Right lobe of liver (tissue), 6 donors: ENCODE results near the gene CEACAM18. TPM values are rescaled to one million over a fixed set of nuclear protein-coding genes. Genes with fewer than 3 reads are reported as not detected.
"Not testable (repeated sequence)": the region's sequence is repeated elsewhere in the genome, so short reads cannot be mapped to it uniquely, and the experiment has no call there.

Experiments
- ATAC-seq, 4 donors: fragments of 200-7000 bp; cut with Tn5 transposase; one replicate each; pipeline ENCODE4 v1.9.1; 2020; ENCODE audit warnings: mild to moderate bottlenecking in 4 of 4, moderate library complexity in 4 of 4
- DNase-seq, 3 donors: peaks; one replicate each; pipeline ENCODE4 v3.0.0-alpha.2; 2020
- H3K27ac ChIP-seq, 3 donors: fragments of 200-600 bp; one replicate each; pipeline ENCODE4 v1.8.0; 2022
- H3K27me3 ChIP-seq, 2 donors: fragments of 200-600 bp; one replicate each; pipeline ENCODE4 v1.8.0; 2022
- H3K36me3 ChIP-seq, 4 donors: fragments of 200-600 bp; sonication (generic) in 1 of 4; one replicate each; pipeline versions ENCODE4 v1.5.1 to v1.8.0; 2017 to 2022; ENCODE audit warnings: control low read depth in 1 of 4
- H3K4me1 ChIP-seq, 4 donors: fragments of 200-600 bp; sonication (generic) in 1 of 4; one replicate each; pipeline versions ENCODE4 v1.5.1 to v1.8.0; 2017 to 2022; ENCODE audit warnings: control low read depth in 1 of 4
- H3K4me3 ChIP-seq, 3 donors: fragments of 200-600 bp; one replicate each; pipeline ENCODE4 v1.8.0; 2022
- H3K9me3 ChIP-seq, 4 donors: fragments of 200-600 bp; sonication (generic) in 1 of 4; one replicate each; pipeline versions ENCODE4 v1.5.1 to v1.8.0; 2017 to 2022; ENCODE audit warnings: control low read depth in 1 of 4
- CTCF ChIP-seq, 4 donors: fragments of 200-600 bp in 3 of 4; fragments of 450-650 bp in 1 of 4; IDR thresholded peaks; one replicate each; pipeline versions ENCODE4 v1.5.1 to v1.8.0; 2016 to 2022; ENCODE audit warnings: antibody characterized with exemption in 4 of 4, mild to moderate bottlenecking in 2 of 4
- POLR2A ChIP-seq: fragments of 450-650 bp; IDR thresholded peaks from one replicate; pipeline ENCODE4 v1.6.1; 2017; ENCODE audit warnings: antibody characterized with exemption, mild to moderate bottlenecking
- WGBS: methylation state at CpG from one replicate; pipeline ENCODE4 v1.1.6; 2018; ENCODE audit warnings: low coverage, low lambda C conversion rate; ENCODE audit not compliant: insufficient coverage; ENCODE audit errors: missing lambda C conversion rate; 5-methylcytosine and 5-hydroxymethylcytosine counted together
- intact Hi-C, 2 donors: fragments of 100-400 bp; cut with DNase I; formaldehyde crosslinking; loops; one replicate each; pipeline versions ENCODE4 v1.11.2 to v1.14.1; 2022
- total RNA-seq, 6 experiments: library from RNA; depleted of rRNA in 2 of 6; stranded (reverse); fragments of >200 nt in 2 of 6; fragmentation: NEBNext Ultra II Directional in 3 of 6; extraction: Animal tissue kit (Norgen Biotek cat#: 25700) in 3 of 6; gene quantifications; one replicate each; pipeline versions ENCODE4 v1.1.0 to v1.2.4, GENCODE V29; 2016 to 2023
- donor health status: DM: no; HTN: yes; CAD: no.
- donor health status: DM: no; HTN: no; CAD: no.
- donor health status: DM: no; HTN: no; CAD: no.
- donor health status: DM: no; HTN: yes; CAD: no.
- donor health status: DM: no; HTN: yes; CAD: no.

CEACAM18 gene
- total RNA-seq, 6 experiments from 2014 or later: not detected

DNA sequence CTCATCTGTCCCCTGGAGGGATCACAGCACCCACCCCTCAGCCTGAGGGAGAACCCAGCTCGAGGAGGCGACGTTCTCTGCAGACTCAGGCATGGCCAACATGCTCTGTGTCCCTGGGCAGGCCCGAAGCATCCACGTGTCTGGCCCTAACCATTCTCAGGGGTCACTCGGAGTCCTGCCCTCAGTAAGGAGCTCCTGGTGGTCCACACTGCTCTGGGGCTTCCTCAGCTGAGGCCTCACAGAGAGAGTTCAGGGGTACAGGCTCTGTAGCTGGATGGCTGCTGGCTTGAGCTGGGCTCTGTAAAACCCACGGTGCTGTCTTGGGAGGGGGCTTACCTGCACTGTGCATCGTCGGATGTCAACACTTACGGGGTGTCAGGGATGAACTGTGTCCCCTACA, 15.7 kb upstream of the CEACAM18 start:
- DNase-seq (no peak), ATAC-seq (peak in 1 of 4 donors; percentile 5)
- Histone ChIP-seq H3K4me1 (no peaks in the 10 kb centered on the region), H3K9me3 (no peaks in the 10 kb centered on the region), H3K36me3 (no peaks in the 10 kb centered on the region), H3K27ac (no peak overlapping the region), H3K27me3 (no peaks in the 10 kb centered on the region), H3K4me3 (no peak overlapping the region)
- no peak for TF ChIP-seq CTCF (IDR thresholded peaks at IDR 0.05)
- TF ChIP-seq POLR2A: no peak
- intact Hi-C loops: no loop called here
- WGBS: 56% methylated on average over 4 of the region's 10 CpGs

DNA sequence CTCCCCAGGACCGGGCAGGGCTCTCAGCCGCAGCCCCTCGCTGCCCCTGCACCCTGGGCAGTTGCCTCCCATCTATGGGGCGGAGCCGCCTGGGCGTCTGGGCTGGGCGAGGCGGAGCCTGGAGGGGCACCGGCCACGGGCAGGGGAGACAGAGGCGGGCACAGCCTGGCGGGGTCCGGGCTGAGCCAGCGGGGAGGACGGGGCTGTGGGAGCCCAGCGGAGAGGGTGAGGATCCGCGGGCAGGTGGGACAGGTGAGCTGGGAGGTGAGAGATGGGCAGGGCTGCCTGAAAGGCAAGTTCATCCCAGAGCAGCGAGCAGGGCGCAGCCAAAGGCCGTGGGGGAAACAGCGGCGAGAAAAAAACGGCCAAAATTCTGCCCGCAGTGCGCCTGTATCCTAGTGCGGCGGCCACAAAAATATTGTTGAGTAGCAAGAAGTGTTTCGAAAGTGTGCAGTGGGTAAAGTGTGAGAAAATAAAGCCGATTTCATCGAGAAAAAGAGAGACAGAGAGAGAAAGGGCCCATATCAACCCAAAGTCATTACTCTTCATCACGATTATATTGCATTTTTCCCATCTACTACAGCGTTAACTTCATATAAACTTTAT, 14.3 kb upstream of the CEACAM18 start:
- not testable (repeated sequence) for H3K27me3 ChIP-seq

GRCh38 chr19:51466723-51467122, 11.6 kb upstream of the CEACAM18 start:
- no peak overlapping the region for H3K4me3 ChIP-seq
- TF ChIP-seq POLR2A: no peak
- TF ChIP-seq CTCF (IDR thresholded peaks at IDR 0.05): no peak
- ATAC-seq: no peak
- H3K4me1 ChIP-seq: no peaks in the 10 kb centered on the region
- intact Hi-C loops: no loop called here
- no peaks in the 10 kb centered on the region for H3K36me3 ChIP-seq
- 31% methylated on average over 3 of the region's 3 CpGs for WGBS
- no peaks in the 10 kb centered on the region for H3K9me3 ChIP-seq
- H3K27me3 ChIP-seq: no peaks in the 10 kb centered on the region
- H3K27ac ChIP-seq: no peak overlapping the region
- DNase-seq: no peak

More for the DNA sequence above, 14.3 kb upstream of the CEACAM18 start:
- DNase-seq, intact Hi-C loops, H3K36me3 ChIP-seq, H3K9me3 ChIP-seq, H3K4me1 ChIP-seq, H3K4me3 ChIP-seq, H3K27ac ChIP-seq: not testable (repeated sequence)
- WGBS: 16% methylated on average over 10 of the region's 33 CpGs
- peak in 2 of 4 donors; percentile 14 to 33 for ATAC-seq

DNA sequence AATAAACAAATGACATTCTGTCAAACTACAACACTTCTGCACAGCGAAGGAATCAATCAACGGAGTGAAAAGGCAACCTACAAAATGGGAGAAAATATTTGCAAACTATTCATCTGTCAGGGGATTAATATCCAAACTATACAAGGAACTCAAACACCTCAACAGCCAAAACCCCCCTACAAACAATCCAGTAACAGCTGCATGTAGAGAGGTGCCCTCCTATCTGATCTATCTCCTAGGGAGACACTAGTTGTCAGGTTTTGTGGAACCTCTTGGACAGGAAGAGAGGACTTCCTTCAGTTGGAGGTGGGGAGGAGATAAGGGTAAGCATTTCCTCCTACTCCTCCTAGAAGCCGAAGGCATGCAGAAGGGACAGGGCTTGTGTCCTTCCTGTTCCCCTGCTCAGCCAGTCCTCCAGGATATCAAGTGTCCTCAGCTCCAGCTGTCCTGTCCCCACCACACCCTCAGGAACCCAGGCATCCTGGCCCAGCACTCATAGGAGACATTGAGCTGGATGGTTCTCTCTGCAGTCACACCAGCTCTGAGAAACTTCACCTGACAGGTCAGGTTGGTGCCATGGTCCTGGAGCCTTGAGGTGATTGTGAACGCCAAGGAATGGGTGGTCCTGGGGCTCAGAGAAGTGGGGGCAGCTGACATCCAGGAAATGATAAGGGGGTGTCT, 10.3 kb upstream of the CEACAM18 start:
- ATAC-seq: peak in 3 of 4 donors; percentile 31 to 68 (median 37)

More for the DNA sequence above, 10.3 kb upstream of the CEACAM18 start:
- H3K4me1 ChIP-seq: no peaks in the 10 kb centered on the region
- TF ChIP-seq CTCF (IDR thresholded peaks at IDR 0.05): no peak
- TF ChIP-seq POLR2A: no peak
- intact Hi-C loops: no loop called here
- no peaks in the 10 kb centered on the region for H3K9me3 ChIP-seq
- DNase-seq: no peak
- H3K27me3 ChIP-seq: no peaks in the 10 kb centered on the region
- H3K36me3 ChIP-seq: no peaks in the 10 kb centered on the region
- 38% methylated on average over 4 of the region's 4 CpGs for WGBS
- H3K4me3 ChIP-seq: no peak overlapping the region
- H3K27ac ChIP-seq: no peak overlapping the region
